ENCODE results near the gene RBMS1.

DNA sequence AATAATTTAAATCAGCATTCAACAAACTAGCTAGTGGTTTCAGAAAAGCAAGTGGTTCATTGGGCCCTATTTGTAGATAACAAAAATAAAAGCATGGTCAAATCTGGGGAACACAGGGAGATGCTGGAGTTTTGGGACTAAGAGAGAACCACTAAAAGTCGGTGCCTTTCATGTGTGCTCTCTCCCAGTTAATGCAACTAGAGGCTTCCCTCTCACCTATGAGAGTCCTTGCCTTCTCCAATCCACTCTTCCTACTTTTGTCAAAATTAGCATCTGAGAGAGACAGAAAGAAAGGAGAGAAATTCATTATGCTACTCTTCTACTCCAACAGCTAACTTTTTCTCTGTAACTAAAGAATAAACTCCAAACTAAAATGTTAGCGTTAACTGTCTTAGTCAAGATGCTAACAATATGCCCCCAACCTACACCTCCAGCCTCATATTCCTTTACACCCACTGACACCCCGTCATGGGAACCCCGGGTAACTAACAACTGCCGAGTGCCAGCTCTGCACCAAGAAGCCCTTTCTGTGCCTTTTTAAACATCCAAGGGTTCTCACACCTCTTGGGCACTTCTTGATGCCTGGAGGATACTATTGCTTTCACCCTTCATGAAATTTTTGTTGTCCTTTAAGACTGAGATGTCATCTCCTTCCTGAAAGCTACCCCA lies 133.4 kb downstream of the RBMS1 start:
- TF ChIP-seq, protein P1, sequence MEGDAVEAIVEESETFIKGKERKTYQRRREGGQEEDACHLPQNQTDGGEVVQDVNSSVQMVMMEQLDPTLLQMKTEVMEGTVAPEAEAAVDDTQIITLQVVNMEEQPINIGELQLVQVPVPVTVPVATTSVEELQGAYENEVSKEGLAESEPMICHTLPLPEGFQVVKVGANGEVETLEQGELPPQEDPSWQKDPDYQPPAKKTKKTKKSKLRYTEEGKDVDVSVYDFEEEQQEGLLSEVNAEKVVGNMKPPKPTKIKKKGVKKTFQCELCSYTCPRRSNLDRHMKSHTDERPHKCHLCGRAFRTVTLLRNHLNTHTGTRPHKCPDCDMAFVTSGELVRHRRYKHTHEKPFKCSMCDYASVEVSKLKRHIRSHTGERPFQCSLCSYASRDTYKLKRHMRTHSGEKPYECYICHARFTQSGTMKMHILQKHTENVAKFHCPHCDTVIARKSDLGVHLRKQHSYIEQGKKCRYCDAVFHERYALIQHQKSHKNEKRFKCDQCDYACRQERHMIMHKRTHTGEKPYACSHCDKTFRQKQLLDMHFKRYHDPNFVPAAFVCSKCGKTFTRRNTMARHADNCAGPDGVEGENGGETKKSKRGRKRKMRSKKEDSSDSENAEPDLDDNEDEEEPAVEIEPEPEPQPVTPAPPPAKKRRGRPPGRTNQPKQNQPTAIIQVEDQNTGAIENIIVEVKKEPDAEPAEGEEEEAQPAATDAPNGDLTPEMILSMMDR (IDR thresholded peaks at IDR 0.05) = no peak
- no peak for TF ChIP-seq POLR2A (IDR thresholded peaks at IDR 0.05)

Measured in vagina (tissue), 2 donors.